Hepatocyte (in vitro differentiated cells): ENCODE measurements around the gene KLKB1.

Experiments
- EZH2 ChIP-seq: fragments of 200-600 bp; sonication (generic); IDR thresholded peaks from 2 replicates; pipeline ENCODE4 v1.6.1; 2016; ENCODE audit warnings: antibody characterized with exemption, mild to moderate bottlenecking, borderline replicate concordance
- EZH2phosphoT487 ChIP-seq: fragments of 200-600 bp; sonication (generic); IDR thresholded peaks from one replicate; pipeline ENCODE4 v1.6.1; 2018; ENCODE audit warnings: antibody characterized with exemption, mild to moderate bottlenecking, low read depth, moderate library complexity; ENCODE audit not compliant: unreplicated experiment, severe bottlenecking
- TF ChIP-seq, protein P1 (sequence below): fragments of 200-600 bp; sonication (generic); IDR thresholded peaks from 2 replicates; pipeline ENCODE4 v1.5.1; 2016; ENCODE audit warnings: antibody characterized with exemption, mild to moderate bottlenecking; ENCODE audit not compliant: poor library complexity

DNA sequence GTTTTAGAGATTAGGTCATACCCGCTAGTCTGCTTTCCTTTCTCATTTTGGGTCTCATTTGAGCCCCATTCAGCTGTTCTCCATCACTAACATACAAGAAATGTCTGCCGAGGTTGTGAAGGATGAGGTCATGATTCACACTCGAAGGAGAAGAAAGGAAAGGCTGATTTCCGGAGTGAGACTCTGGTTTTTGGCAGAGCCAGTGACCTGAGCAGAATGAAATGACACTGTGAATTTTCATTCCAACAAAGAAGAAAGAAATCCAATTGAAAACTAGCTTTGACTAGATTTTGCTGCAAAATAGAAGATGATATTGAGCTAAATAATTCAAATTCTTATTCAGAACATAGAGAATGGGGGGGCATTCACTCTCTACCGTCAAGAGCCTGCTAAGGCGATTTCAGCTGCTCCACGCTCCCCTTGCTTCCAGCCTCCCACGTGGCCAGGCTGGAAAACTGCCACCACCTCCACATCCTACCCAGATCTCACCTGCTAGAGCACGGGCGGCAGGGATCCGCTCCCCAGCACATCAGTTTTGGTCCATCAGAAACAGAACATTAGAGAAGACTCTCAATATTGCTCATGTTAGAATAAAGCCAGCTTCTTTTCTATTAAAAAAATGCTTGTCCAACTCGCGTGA, 77.7 kb downstream of the KLKB1 start:
- TF ChIP-seq, protein P1, sequence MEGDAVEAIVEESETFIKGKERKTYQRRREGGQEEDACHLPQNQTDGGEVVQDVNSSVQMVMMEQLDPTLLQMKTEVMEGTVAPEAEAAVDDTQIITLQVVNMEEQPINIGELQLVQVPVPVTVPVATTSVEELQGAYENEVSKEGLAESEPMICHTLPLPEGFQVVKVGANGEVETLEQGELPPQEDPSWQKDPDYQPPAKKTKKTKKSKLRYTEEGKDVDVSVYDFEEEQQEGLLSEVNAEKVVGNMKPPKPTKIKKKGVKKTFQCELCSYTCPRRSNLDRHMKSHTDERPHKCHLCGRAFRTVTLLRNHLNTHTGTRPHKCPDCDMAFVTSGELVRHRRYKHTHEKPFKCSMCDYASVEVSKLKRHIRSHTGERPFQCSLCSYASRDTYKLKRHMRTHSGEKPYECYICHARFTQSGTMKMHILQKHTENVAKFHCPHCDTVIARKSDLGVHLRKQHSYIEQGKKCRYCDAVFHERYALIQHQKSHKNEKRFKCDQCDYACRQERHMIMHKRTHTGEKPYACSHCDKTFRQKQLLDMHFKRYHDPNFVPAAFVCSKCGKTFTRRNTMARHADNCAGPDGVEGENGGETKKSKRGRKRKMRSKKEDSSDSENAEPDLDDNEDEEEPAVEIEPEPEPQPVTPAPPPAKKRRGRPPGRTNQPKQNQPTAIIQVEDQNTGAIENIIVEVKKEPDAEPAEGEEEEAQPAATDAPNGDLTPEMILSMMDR: no peak
- TF ChIP-seq EZH2 (no peak), EZH2phosphoT487 (no peak)
